NCI-H1694 treated with DMSO at 0.1 percent for 48 hours (cell line): Measurements from ENCODE around the gene FYCO1.

Experiments
- DNase-seq: peaks from one replicate; lab custom pipeline; 2025; lab: John Stamatoyannopoulos, UW

The FYCO1 gene

DNA sequence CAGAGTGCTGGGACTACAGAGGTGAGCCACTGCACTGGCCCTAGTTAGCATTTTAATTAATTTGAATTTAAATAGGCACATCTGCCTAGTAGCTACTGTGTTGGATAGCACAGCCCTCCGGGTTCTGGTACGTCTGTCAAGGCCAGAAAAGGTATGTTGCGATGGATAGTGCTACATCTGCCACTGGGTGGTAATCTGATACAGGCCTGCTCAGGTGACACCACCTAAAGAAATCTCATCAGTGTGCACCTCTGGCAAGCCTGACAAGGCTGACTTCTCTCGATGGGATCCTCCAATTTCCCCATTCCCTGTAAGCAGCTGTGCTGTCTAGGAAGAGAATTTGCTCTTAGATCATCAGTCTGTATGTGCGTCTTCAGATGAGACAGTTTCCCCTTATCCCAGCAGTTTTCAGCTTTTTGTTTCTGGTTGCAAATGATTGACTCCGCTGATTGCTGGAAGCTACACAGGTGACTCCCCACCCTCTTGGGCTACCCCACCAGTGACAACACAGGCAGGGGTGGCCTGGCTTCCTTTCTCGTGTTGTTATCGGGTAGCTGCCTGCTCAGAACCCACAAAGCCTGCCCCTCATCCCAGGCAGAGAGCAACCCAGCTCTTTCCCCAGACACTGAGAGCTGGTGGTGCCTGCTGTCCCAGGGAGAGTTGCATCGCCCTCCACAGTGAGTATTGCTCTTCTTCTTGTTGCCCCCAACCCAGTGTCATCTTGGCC is 109.5 kb downstream of the FYCO1 start, which contains the start of gene CCR9:
Gene CCR9 (plus strand): TSS at position 565 of the 727 bp plus-strand sequence. CDS start 8,391 bp downstream, outside the sequence.
- DNase-seq, result no peak

GRCh38 chr3:45884368-45885201 is 111.0 kb downstream of the FYCO1 start:
- DNase-seq, result no peak

GRCh38 chr3:45881078-45882022 is 114.3 kb downstream of the FYCO1 start:
- no peak for DNase-seq

DNA sequence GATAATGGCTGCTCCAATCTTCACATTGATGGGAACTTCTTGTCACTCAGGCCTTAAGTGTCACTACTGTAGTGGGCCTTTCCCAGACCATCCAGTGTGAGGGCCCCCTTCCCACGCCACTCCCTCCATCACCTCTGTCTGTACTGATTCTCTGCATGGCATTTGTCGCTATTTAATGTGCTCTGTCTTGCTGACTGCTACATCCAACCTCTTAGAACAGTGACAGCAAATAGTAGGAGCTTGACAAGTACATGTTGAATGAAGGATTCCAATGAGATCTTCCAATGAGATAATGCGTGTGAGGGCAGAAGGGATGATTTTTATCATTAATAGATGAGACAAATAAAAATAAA is 114.9 kb downstream of the FYCO1 start:
- DNase-seq, result no peak

GRCh38 chr3:45878124-45878523 is 117.5 kb downstream of the FYCO1 start:
- DNase-seq, result no peak

- no peak for DNase-seq
Observed at GRCh38 chr3:45874677-45875346, 120.8 kb downstream of the FYCO1 start.

- DNase-seq, result no peak
Observed at GRCh38 chr3:45873638-45874037, 122.0 kb downstream of the FYCO1 start.

GRCh38 chr3:45873036-45873435 is 122.6 kb downstream of the FYCO1 start:
- no peak for DNase-seq

DNA sequence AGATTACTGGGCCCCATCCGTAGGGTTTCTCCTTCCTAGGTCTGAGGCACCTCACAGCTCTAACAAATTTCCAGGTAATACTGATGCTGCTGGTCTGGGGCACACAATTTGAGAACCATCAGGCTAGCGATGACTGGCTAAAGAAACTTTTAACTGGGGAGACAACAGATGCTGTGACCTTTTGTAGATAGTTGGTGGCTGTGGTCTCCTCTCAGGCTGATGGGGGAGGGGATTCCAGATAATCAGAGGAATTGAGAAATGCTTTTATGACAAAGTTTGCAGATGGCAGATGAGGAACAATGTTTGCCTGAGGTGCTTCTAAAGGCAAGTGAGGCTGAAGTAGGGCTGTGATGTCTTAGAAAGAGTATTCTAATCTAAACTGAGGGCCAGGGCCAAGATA is 123.1 kb downstream of the FYCO1 start:
- DNase-seq, result no peak

- no peak for DNase-seq
Observed at GRCh38 chr3:45871780-45872179, 123.8 kb downstream of the FYCO1 start.

DNA sequence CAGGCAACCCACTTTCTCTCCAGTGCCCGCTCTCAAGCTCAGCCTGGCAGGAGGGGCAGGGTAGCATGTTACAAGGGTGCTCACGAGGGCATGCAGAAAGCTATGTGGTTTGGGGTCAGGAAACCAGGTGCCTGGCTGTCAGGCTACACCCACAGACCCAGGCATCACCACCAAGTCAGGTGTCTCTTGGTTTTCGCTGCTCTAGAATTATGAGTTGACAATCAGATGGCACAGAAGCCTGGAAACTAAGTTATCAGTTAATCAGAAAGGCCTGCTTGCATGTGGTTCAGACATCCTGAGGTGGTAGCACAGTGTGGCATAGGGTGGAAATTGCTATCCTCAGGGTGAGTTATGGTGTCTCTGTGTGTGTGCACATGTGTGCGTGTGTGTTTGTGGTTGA is 125.5 kb downstream of the FYCO1 start:
- DNase-seq, result no peak

GRCh38 chr3:45869638-45870037 is 126.0 kb downstream of the FYCO1 start:
- DNase-seq, result no peak

GRCh38 chr3:45868650-45869049 is 127.0 kb downstream of the FYCO1 start:
- DNase-seq, result no peak

GRCh38 chr3:45868213-45868612 is 127.4 kb downstream of the FYCO1 start:
- no peak for DNase-seq
